ENCODE data around the gene IL37. TPM values are rescaled to one million over a fixed set of nuclear protein-coding genes. Genes with fewer than 3 reads are reported as not detected.

The IL37 gene
- total RNA-seq, 1 experiment from 2014 or later: not detected

DNA sequence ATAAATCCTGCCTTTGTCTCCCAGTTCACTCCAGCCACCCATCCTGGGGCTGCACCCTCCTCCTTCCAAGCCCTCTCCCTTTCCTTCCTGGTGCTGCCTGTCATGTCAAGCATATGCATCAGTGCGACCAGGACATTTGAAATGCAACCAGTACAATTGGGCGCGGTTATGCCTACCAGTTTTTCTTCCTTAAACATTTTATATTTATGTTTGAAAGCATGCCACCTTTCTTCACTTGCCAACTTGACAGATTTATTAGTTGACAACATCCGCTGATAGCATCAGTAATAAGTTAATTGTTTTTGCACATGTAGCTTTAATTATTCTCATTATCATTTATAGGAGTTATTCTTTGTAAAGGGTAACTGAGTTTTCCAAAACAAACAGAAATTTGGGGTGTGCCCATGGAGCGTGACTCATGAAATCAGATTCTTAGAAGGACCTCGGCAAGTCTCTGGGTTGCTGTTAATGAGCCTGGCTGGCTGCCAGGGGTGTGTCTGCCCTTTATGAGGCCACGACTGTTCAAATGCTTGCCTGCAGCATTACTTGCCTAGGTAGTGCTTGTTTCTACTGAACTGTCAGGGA, 41.6 kb upstream of the IL37 start:
- no peaks in the 10 kb centered on the region for H3K27me3 Mint-ChIP-seq (ENCODE audit: low read depth)
- Histone ChIP-seq H4K20me1 (ENCODE audit: control insufficient read depth, insufficient read depth, insufficient read length) (no peaks in the 10 kb centered on the region), H4K91ac (ENCODE audit: insufficient read length, low read depth, low read length) (no peak overlapping the region), H2AK5ac (ENCODE audit: insufficient read length, low read length) (no peak overlapping the region), H3K4me2 (ENCODE audit: insufficient read depth, insufficient read length, low read length) (no peak overlapping the region), H3K23ac (ENCODE audit: insufficient read length, low read depth, low read length) (no peak overlapping the region), H3K27me3 (ENCODE audit: insufficient read depth, low read length) (no peaks in the 10 kb centered on the region), H2BK20ac (ENCODE audit: low read depth, low read length, poor library complexity, severe bottlenecking) (no peak overlapping the region), H4K8ac (replicated peaks; ENCODE audit: insufficient read length, low read depth, low read length) (no peak overlapping the region), H2BK120ac (ENCODE audit: low read depth, low read length, poor library complexity, severe bottlenecking) (no peak overlapping the region), H3K4ac (ENCODE audit: low read depth, low read length) (no peak overlapping the region), H3K4me1 (ENCODE audit: insufficient read depth, low read length) (peaks cover 7% of the 10 kb centered on the region; the same call in 1 of the 2 replicates), H2AFZ (ENCODE audit: low read length) (no peak overlapping the region), H3T11ph (ENCODE audit: low read length) (no peak overlapping the region), H2BK15ac (ENCODE audit: low read depth, low read length) (no peak overlapping the region), H3K27ac (ENCODE audit: insufficient read length, low read depth, low read length) (no peak overlapping the region), H2BK12ac (ENCODE audit: insufficient read length, low read depth, low read length) (no peak overlapping the region), H4K5ac (ENCODE audit: insufficient read length, low read depth, low read length) (no peak overlapping the region), H2BK5ac (ENCODE audit: insufficient read length, low read length) (no peak overlapping the region), H3K9me3 (ENCODE audit: control insufficient read depth, low read depth, low read length) (peaks cover 23% of the 10 kb centered on the region), H3K14ac (ENCODE audit: insufficient read depth, low read length) (no peak overlapping the region), H3K23me2 (ENCODE audit: insufficient read length, low read depth, low read length, poor library complexity, severe bottlenecking) (no peaks in the 10 kb centered on the region), H3K56ac (ENCODE audit: insufficient read length, low read depth, low read length) (no peak overlapping the region), H3K79me1 (ENCODE audit: insufficient read depth, low read depth, low read length, poor library complexity, severe bottlenecking) (no peaks in the 10 kb centered on the region), H3K18ac (ENCODE audit: insufficient read length, low read depth, low read length) (no peak overlapping the region), H3K79me2 (ENCODE audit: insufficient read depth, low read length) (no peaks in the 10 kb centered on the region), H3K9ac (ENCODE audit: extremely low read depth, insufficient read length, low read length) (no peak overlapping the region)
- H3K36me3 Mint-ChIP-seq (ENCODE audit: insufficient read depth in 1 of 3, low read depth in 3 of 3): peaks cover 16 to 29% (median 22%) of the 10 kb centered on the region in 3 experiments
- TF ChIP-seq CTCF (conservative IDR thresholded peaks at IDR 0.05): no peak
- DNase-seq: no peak
- no CpG with 5 or more reads among the region's 7 CpGs for WGBS (ENCODE audit: extremely low coverage, insufficient read length, low lambda C conversion rate)
- no peak overlapping the region for H3K27ac Mint-ChIP-seq
- no peak overlapping the region for H3K4me3 Mint-ChIP-seq
- peaks cover 28 to 34% of the 10 kb centered on the region in 2 experiments for H3K9me3 Mint-ChIP-seq
- peaks cover 13% of the 10 kb centered on the region in 2 experiments for H3K4me1 Mint-ChIP-seq

All from H9 (cell line).